ENCODE measurements around the gene FBXL7.

The FBXL7 gene

DNA sequence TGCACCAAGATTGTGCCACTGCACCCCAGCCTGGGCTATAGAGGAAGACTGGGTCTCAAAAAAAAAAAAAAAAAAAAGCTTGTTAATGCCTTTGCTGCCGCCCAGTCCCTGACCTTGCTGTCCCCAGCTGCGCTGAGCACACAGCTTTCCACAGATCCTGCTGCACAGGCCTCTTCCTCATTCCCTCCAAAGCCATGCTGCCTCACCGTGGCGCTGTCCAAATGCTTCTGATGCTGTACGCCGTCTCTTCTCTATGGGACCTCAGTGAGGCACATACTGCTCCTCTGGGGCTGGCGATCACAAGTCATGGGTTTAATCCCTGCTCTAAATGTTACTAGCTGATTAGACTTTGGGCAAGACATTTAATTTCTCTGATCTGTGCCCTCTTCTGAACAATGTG lies 234.1 kb downstream of the FBXL7 start:
- TF ChIP-seq, protein P1, sequence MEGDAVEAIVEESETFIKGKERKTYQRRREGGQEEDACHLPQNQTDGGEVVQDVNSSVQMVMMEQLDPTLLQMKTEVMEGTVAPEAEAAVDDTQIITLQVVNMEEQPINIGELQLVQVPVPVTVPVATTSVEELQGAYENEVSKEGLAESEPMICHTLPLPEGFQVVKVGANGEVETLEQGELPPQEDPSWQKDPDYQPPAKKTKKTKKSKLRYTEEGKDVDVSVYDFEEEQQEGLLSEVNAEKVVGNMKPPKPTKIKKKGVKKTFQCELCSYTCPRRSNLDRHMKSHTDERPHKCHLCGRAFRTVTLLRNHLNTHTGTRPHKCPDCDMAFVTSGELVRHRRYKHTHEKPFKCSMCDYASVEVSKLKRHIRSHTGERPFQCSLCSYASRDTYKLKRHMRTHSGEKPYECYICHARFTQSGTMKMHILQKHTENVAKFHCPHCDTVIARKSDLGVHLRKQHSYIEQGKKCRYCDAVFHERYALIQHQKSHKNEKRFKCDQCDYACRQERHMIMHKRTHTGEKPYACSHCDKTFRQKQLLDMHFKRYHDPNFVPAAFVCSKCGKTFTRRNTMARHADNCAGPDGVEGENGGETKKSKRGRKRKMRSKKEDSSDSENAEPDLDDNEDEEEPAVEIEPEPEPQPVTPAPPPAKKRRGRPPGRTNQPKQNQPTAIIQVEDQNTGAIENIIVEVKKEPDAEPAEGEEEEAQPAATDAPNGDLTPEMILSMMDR (IDR thresholded peaks at IDR 0.05; ENCODE audit: extremely low read depth, missing control alignments): no peak
- no peak for DNase-seq (ENCODE audit: low spot score)

DNA sequence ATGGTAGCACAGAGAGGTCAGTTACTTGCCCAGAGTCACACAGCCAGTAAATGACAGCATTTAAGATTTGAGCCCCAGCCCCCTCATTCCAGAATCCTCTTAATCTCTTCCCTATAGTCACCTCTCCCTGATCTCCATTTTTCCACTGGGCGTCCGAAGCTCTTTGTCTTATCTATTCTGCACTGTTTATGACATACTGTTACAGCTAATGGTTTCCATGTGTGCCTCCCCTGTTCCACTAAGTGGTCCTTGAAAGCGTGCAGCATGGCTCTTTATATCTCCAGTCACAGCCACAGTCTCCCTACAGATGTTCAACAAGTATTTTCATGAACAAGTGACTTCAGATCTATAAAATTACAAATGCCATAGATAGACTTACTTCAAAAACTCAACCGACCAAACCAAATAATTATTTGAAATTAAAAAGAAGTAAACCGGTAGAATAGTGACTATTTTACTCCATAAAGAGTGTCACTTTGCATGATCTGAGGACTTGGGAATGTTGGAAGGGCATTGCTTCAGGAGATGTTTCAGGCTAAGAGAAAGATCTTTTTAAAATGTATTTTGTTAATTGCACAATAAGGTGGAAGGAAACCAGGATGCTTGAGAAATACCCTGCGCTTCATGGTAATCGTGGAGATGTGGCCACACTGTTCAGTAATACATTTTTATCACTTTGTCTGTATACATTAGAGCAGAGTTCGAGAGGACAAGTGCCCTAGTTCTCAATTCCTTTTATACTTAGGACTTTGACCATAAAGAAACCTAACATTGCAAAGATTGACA lies 237.2 kb downstream of the FBXL7 start:
- TF ChIP-seq, protein P1 (IDR thresholded peaks at IDR 0.05; ENCODE audit: extremely low read depth, missing control alignments): no peak
- no peak for DNase-seq (ENCODE audit: low spot score)

DNA sequence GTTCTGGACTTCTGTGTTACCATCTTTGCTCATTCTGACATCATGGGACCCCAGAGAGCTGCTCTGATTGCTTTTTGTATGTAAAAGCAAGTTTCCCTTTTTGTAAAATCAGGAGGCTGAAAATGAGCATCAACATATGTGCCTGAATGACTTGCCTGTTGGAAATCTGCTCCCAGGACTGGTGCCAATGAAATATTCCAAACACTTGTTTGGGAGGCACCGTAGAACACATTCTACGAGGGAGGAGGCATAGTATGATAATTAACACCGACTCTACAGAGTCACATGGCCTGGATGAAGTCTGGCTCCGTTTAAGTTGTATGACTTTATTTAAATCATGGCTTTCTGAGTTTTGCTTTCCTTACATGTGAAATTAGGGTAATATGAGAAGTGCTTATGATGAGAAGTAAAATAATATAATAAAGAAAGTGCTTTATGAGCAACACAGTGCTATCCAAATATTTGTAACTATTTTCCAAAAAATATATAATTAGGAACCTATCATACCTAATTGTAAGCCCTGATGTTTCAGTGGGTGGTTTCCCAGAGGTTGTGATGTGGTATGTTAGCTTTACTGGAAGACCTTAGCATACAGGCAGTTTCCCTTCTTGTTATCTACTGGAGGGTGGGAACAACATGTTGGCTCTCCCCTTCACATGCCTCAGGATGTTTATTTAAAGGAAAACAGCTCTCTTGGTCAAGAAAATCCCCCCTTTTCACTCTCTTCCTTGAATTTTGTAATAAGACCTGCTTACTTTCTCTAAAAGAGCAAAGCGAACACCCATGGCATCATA lies 238.1 kb downstream of the FBXL7 start:
- TF ChIP-seq, protein P1 (IDR thresholded peaks at IDR 0.05; ENCODE audit: extremely low read depth, missing control alignments): no peak
- no peak for DNase-seq (ENCODE audit: low spot score)

DNA sequence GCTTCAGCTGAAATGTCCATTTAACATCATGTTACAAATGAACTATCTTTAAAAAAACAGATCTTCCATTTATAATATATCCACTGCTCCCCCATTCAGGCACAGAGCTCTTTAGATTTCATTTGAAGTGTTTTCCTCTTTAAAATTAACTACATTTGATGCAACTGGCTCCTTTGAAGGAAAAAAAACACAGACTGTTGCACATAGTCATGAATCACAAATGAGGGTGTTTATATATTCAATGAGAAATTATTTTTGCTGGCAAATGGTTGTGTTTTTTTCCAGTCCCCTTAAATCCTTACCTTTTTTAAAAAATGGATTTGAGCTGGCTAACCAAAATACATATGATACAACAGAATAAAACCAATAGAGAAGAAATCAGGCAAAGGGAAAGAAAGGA lies 240.4 kb downstream of the FBXL7 start:
- TF ChIP-seq, protein P1 (IDR thresholded peaks at IDR 0.05; ENCODE audit: extremely low read depth, missing control alignments): no peak

DNA sequence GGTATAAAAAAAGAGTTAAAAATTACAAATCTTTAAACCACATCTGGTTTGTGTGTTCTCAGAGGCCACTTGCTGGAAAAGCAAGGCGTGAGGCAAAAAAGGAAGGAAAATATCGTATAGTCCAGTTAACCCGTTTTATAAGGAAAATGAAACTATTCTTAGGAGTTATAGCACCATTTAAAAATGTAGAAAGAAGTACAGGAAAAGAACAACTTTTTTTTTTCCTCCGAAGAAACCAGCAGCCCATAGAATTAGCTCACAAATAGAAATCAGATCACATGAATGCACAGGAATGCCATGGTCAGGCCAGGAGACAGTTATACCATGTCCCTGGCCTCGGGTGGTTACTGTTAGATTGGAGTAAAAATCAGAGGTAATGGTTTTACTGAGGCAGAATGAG lies 241.6 kb downstream of the FBXL7 start:
- no peak for DNase-seq (ENCODE audit: low spot score)
- TF ChIP-seq, protein P1 (IDR thresholded peaks at IDR 0.05; ENCODE audit: extremely low read depth, missing control alignments): no peak

More for the DNA sequence above, 240.4 kb downstream of the FBXL7 start:
- DNase-seq (ENCODE audit: low spot score): no peak

DNA sequence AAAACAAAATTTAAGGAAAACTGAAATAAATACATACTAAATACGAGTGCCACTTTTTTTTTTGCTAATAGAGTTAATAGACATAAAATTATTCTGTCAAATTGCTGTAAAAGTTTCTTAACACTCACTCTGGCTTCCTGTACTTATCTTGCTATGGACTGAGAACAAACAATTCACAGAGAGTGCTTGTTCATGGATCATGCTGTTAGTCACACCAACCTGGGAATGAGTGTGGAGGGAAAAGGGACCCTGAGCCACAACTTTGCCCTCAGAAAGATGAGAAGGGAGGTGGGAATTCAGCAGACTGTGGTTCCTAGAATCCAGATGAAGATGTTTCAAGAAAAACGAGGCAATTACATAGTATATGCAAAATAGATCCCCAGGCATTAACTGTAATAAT lies 246.9 kb downstream of the FBXL7 start:
- TF ChIP-seq, protein P1 (IDR thresholded peaks at IDR 0.05; ENCODE audit: extremely low read depth, missing control alignments): no peak
- DNase-seq (ENCODE audit: low spot score): no peak

DNA sequence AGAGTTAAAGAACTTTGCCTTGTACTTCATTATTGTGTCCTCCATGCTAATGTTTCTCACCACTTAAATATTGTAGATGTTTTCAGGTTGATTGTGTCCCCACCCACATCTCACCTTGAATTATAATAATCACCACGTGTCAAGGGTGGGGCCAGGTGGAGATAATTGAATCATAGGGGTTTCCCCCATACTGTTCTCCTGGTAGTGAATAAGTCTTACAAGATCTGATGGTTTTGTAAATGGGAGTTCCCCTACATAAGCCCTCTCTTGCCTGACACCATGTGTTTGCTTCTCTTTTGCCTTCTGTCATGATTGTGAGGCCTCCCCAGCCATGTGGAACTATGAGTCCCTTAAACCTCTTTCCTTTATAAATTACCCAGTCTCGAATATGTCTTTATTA lies 248.3 kb downstream of the FBXL7 start:
- TF ChIP-seq, protein P1 (IDR thresholded peaks at IDR 0.05; ENCODE audit: extremely low read depth, missing control alignments): no peak
- no peak for DNase-seq (ENCODE audit: low spot score)
